GM12892 (cell line): Measurements from ENCODE around the gene IMP3.

Experiments
- POLR2A ChIP-seq: IDR thresholded peaks from 2 replicates; pipeline ENCODE4 v1.6.1; 2011; ENCODE audit warnings: low read depth, low read length, control low read depth
- TAF1 ChIP-seq: IDR thresholded peaks from 2 replicates; pipeline ENCODE4 v1.6.1; 2011; ENCODE audit warnings: low read depth, mild to moderate bottlenecking, control low read depth, low read length, borderline replicate concordance

GRCh38 chr15:75676688-75677464, 36.9 kb upstream of the IMP3 start:
- TF ChIP-seq POLR2A (no peak), TAF1 (no peak)
